Neural cell (in vitro differentiated cells): Measurements from ENCODE around the gene MICAL2. TPM values are rescaled to one million over a fixed set of nuclear protein-coding genes. Genes with fewer than 3 reads are reported as not detected.

Experiments used
- H2AFZ ChIP-seq: fragments of 200-600, 300-800 bp; sonication (generic), shearing (Covaris generic); 2 replicates; pipeline ENCODE4 v1.6.0; 2014; ENCODE audit warnings: low read depth, mild to moderate bottlenecking, antibody characterized with exemption, low read length, moderate library complexity
- H3F3A ChIP-seq: fragments of 200-600 bp; shearing (Covaris generic); 2 replicates; pipeline ENCODE4 v1.6.1; 2016; ENCODE audit warnings: mild to moderate bottlenecking, moderate library complexity, mixed read lengths, antibody characterized with exemption, low read length; ENCODE audit not compliant: insufficient read depth, poor library complexity, severe bottlenecking
- H3K27ac ChIP-seq: fragments of 200-600, 300-800 bp; sonication (generic), shearing (Covaris generic); 2 replicates; pipeline ENCODE4 v1.5.1; 2014; ENCODE audit warnings: mild to moderate bottlenecking, low read length, moderate library complexity
- H3K27me3 ChIP-seq: fragments of 300-800, 200-600 bp; sonication (generic), shearing (Covaris generic); 2 replicates; pipeline ENCODE4 v1.6.0; 2014; ENCODE audit warnings: mild to moderate bottlenecking, low read depth, low read length, moderate library complexity; ENCODE audit not compliant: insufficient read depth
- H3K36me3 ChIP-seq: fragments of 300-800, 200-600 bp; sonication (generic), shearing (Covaris generic); 2 replicates; pipeline ENCODE4 v1.5.1; 2014; ENCODE audit warnings: mild to moderate bottlenecking, antibody characterized with exemption, low read length, moderate library complexity; ENCODE audit not compliant: insufficient read depth
- H3K4me2 ChIP-seq: fragments of 300-800, 200-600 bp; sonication (generic), shearing (Covaris generic); 2 replicates; pipeline ENCODE4 v1.6.0; 2014; ENCODE audit warnings: mild to moderate bottlenecking, low read length
- H3K4me3 ChIP-seq: fragments of 300-800, 200-600 bp; sonication (generic), shearing (Covaris generic); 2 replicates; pipeline ENCODE4 v1.5.1; 2014; ENCODE audit warnings: mild to moderate bottlenecking, low read length, moderate library complexity
- H3K79me2 ChIP-seq: fragments of 200-600 bp; shearing (Covaris generic); replicated peaks from 2 replicates; pipeline ENCODE4 v1.6.0; 2014; ENCODE audit warnings: mild to moderate bottlenecking, low read length, moderate library complexity; ENCODE audit not compliant: insufficient read depth
- H3K9ac ChIP-seq: fragments of 300-800, 200-600 bp; sonication (generic), shearing (Covaris generic); 2 replicates; pipeline ENCODE4 v1.6.1; 2016; ENCODE audit warnings: mild to moderate bottlenecking, low read length, mixed read lengths
- H3K9me2 ChIP-seq: fragments of 200-600 bp; shearing (Covaris generic); 2 replicates; pipeline ENCODE4 v1.6.1; 2016; ENCODE audit warnings: mild to moderate bottlenecking, low read length, mixed read lengths; ENCODE audit not compliant: insufficient read depth
- H3K9me3 ChIP-seq: fragments of 200-600, 300-800 bp; sonication (generic), shearing (Covaris generic); 2 replicates; pipeline ENCODE4 v1.6.1; 2016; ENCODE audit warnings: mild to moderate bottlenecking, mixed run types, low read length, moderate library complexity, mixed read lengths
- H4K20me1 ChIP-seq: fragments of 200-600 bp; shearing (Covaris generic); 2 replicates; pipeline ENCODE4 v1.6.1; 2016; ENCODE audit warnings: mild to moderate bottlenecking, mixed run types; ENCODE audit not compliant: insufficient read depth
- CTCF ChIP-seq: fragments of 450-650 bp; IDR thresholded peaks from 2 replicates; pipeline ENCODE4 v1.5.1; 2014; ENCODE audit warnings: antibody characterized with exemption, mild to moderate bottlenecking, moderate library complexity; ENCODE audit not compliant: poor library complexity, severe bottlenecking
- EP300 ChIP-seq: fragments of 450-650 bp; conservative IDR thresholded peaks from 2 replicates; pipeline ENCODE4 v1.6.1; 2014; ENCODE audit warnings: antibody characterized with exemption, mild to moderate bottlenecking, moderate library complexity; ENCODE audit not compliant: poor library complexity, severe bottlenecking
- EZH2 ChIP-seq: fragments of 200-600, 300-800 bp; shearing (Covaris generic), sonication (generic); IDR thresholded peaks from 2 replicates; pipeline ENCODE4 v1.6.1; 2014; ENCODE audit warnings: antibody characterized with exemption, low read length, borderline replicate concordance, mild to moderate bottlenecking; ENCODE audit not compliant: insufficient read depth, poor library complexity, severe bottlenecking
- MXI1 ChIP-seq: fragments of 450-650 bp; conservative IDR thresholded peaks from 2 replicates; pipeline ENCODE4 v1.6.1; 2014; ENCODE audit warnings: antibody characterized with exemption, mild to moderate bottlenecking; ENCODE audit not compliant: poor library complexity, severe bottlenecking
- POLR2AphosphoS5 ChIP-seq: IDR thresholded peaks from 2 replicates; pipeline ENCODE4 v1.6.1; 2012
- RAD21 ChIP-seq: fragments of 450-650 bp; conservative IDR thresholded peaks from 2 replicates; pipeline ENCODE4 v1.6.1; 2014; ENCODE audit warnings: antibody characterized with exemption, mild to moderate bottlenecking, moderate library complexity
- REST ChIP-seq: IDR thresholded peaks from 2 replicates; pipeline ENCODE4 v1.6.1; 2012; ENCODE audit warnings: borderline replicate concordance
- SMC3 ChIP-seq: fragments of 450-650 bp; conservative IDR thresholded peaks from 2 replicates; pipeline ENCODE4 v1.6.1; 2014; ENCODE audit warnings: antibody characterized with exemption, mild to moderate bottlenecking, moderate library complexity; ENCODE audit not compliant: poor library complexity
- TAF1 ChIP-seq: IDR thresholded peaks from 2 replicates; pipeline ENCODE4 v1.6.1; 2012; ENCODE audit warnings: low read depth
- polyA plus RNA-seq: library from polyadenylated mRNA; depleted of rRNA; stranded (reverse); fragments of >200 nt; gene quantifications from 2 replicates; pipeline ENCODE4 v1.2.3, GENCODE V29; 2014

Gene MICAL2
- polyA plus RNA-seq, 1 donor from 2014 or later: 2.2 TPM

- no peaks in the 10 kb centered on the region for H3K27me3 ChIP-seq
- H3K4me2 ChIP-seq: no peak overlapping the region
- no peaks in the 10 kb centered on the region for H3F3A ChIP-seq
- no peaks in the 10 kb centered on the region for H3K9me3 ChIP-seq
- H3K27ac ChIP-seq: no peak overlapping the region
- no peak for TF ChIP-seq EZH2
- no peak for TF ChIP-seq EP300
- TF ChIP-seq RAD21: no peak
- TF ChIP-seq POLR2AphosphoS5: no peak
- no peak for TF ChIP-seq MXI1
- TF ChIP-seq TAF1: no peak
- TF ChIP-seq CTCF: no peak
- no peak for TF ChIP-seq REST
- no peak for TF ChIP-seq SMC3
- H3K36me3 ChIP-seq: no peaks in the 10 kb centered on the region
- H4K20me1 ChIP-seq: no peaks in the 10 kb centered on the region
- no peak overlapping the region for H3K9ac ChIP-seq
- no peak overlapping the region for H2AFZ ChIP-seq
- H3K79me2 ChIP-seq: no peaks in the 10 kb centered on the region
- H3K4me3 ChIP-seq: no peak overlapping the region
- no peaks in the 10 kb centered on the region for H3K9me2 ChIP-seq
Measured at GRCh38 chr11:12200991-12201985, 90.9 kb downstream of the MICAL2 start.

GRCh38 chr11:12202661-12203310, 92.4 kb downstream of the MICAL2 start:
- no peak for TF ChIP-seq EZH2
- no peak for TF ChIP-seq SMC3
- TF ChIP-seq REST: no peak
- no peak for TF ChIP-seq RAD21
- TF ChIP-seq CTCF: no peak
- no peak overlapping the region for H2AFZ ChIP-seq
- no peak overlapping the region for H3K4me3 ChIP-seq
- H3F3A ChIP-seq: no peaks in the 10 kb centered on the region
- H3K27me3 ChIP-seq: no peaks in the 10 kb centered on the region
- no peaks in the 10 kb centered on the region for H3K9me3 ChIP-seq
- no peaks in the 10 kb centered on the region for H3K79me2 ChIP-seq
- H3K27ac ChIP-seq: no peak overlapping the region
- no peaks in the 10 kb centered on the region for H3K36me3 ChIP-seq
- H3K4me2 ChIP-seq: no peak overlapping the region
- H3K9ac ChIP-seq: no peak overlapping the region
- no peaks in the 10 kb centered on the region for H4K20me1 ChIP-seq
- no peaks in the 10 kb centered on the region for H3K9me2 ChIP-seq
